Calu3 (cell line): ENCODE results near the gene S1PR4. TPM values are rescaled to one million over a fixed set of nuclear protein-coding genes. Genes with fewer than 3 reads are reported as not detected.

Source experiments
- BruUV-seq: library from RNA; stranded (reverse); fragments of 400-500 nt; replicated peaks from 2 replicates; lab custom pipeline; 2021; lab: Mats Ljungman, UMichigan
- CTCF ChIA-PET: fragments of 300-600 bp; sonication (Branson Sonifier 250); formaldehyde crosslinking; loops from one replicate; lab custom pipeline; 2022; ENCODE audit warnings: antibody characterized with exemption; lab: Charles Lee
- DNase-seq: peaks from one replicate; pipeline ENCODE4 v3.0.0; 2022
- H3K27ac Mint-ChIP-seq: one replicate; pipeline ENCODE4 v1.8.0; 2022; ENCODE audit warnings: mixed read lengths; ENCODE audit not compliant: unreplicated experiment
- H3K27me3 Mint-ChIP-seq: one replicate; pipeline ENCODE4 v1.8.0; 2022; ENCODE audit warnings: mixed read lengths; ENCODE audit not compliant: unreplicated experiment
- H3K36me3 Mint-ChIP-seq: one replicate; pipeline ENCODE4 v1.8.0; 2022; ENCODE audit warnings: mild to moderate bottlenecking, moderate library complexity, mixed read lengths; ENCODE audit not compliant: insufficient read depth, unreplicated experiment
- H3K4me1 Mint-ChIP-seq: one replicate; pipeline ENCODE4 v1.8.0; 2022; ENCODE audit warnings: mild to moderate bottlenecking, low read depth, mixed read lengths; ENCODE audit not compliant: unreplicated experiment
- H3K4me3 Mint-ChIP-seq: one replicate; pipeline ENCODE4 v1.8.0; 2022; ENCODE audit warnings: mild to moderate bottlenecking, low read depth, moderate library complexity, mixed read lengths; ENCODE audit not compliant: unreplicated experiment
- H3K9me3 Mint-ChIP-seq: one replicate; pipeline ENCODE4 v1.8.0; 2022; ENCODE audit warnings: low read depth, mixed read lengths; ENCODE audit not compliant: unreplicated experiment
- CTCF ChIP-seq: fragments of 200-600 bp; IDR thresholded peaks from one replicate; pipeline ENCODE4 v1.8.0; 2022; ENCODE audit warnings: antibody characterized with exemption; ENCODE audit not compliant: unreplicated experiment
- intact Hi-C: fragments of 100-400 bp; cut with micrococcal nuclease; formaldehyde crosslinking; loops from one replicate; pipeline ENCODE4 v1.10.0; 2022; ENCODE audit not compliant: unreplicated experiment
- total RNA-seq: library from RNA; stranded (reverse); gene quantifications from 2 replicates; pipeline ENCODE4 v1.2.3, GENCODE V29; 2022

S1PR4 gene
- total RNA-seq, 1 experiment from 2014 or later: not detected

- Mint-ChIP-seq H3K4me1 (no peaks in the 10 kb centered on the region), H3K27ac (peak overlapping the region; percentile 87), H3K9me3 (no peaks in the 10 kb centered on the region), H3K36me3 (peaks cover 4% of the 10 kb centered on the region), H3K27me3 (no peaks in the 10 kb centered on the region), H3K4me3 (no peak overlapping the region)
- peak; percentile 73 for DNase-seq
- BruUV-seq: no TSS peak
- TF ChIP-seq CTCF: no peak
- intact Hi-C loops: no loop called here
- CTCF ChIA-PET: interaction anchor here (0.6 kb wide), 1 partner anchor 262 kb away, joined by 6 read pairs; no protein-coding TSS in a partner anchor
These were observed 2.5 kb upstream of the S1PR4 start for GRCh38 chr19:3175781-3176714.

- Mint-ChIP-seq H3K4me3 (no peak overlapping the region), H3K36me3 (peaks cover 4% of the 10 kb centered on the region), H3K4me1 (no peaks in the 10 kb centered on the region), H3K27me3 (no peaks in the 10 kb centered on the region), H3K9me3 (no peaks in the 10 kb centered on the region), H3K27ac (peak overlapping the region; percentile 87)
- intact Hi-C loops: no loop called here
- CTCF ChIA-PET: no interaction called here
- DNase-seq: peak; percentile 69
- BruUV-seq: no TSS peak
- TF ChIP-seq CTCF: no peak
These were observed 1.7 kb upstream of the S1PR4 start for GRCh38 chr19:3176715-3177501.

- H3K9me3 Mint-ChIP-seq: no peaks in the 10 kb centered on the region
- H3K27me3 Mint-ChIP-seq: no peaks in the 10 kb centered on the region
- CTCF ChIA-PET: no interaction called here
- H3K27ac Mint-ChIP-seq: no peak overlapping the region
- BruUV-seq: no TSS peak
- intact Hi-C loops: no loop called here
- DNase-seq: no peak
- peaks cover 4% of the 10 kb centered on the region for H3K36me3 Mint-ChIP-seq
- H3K4me1 Mint-ChIP-seq: no peaks in the 10 kb centered on the region
- TF ChIP-seq CTCF: no peak
- no peak overlapping the region for H3K4me3 Mint-ChIP-seq
These were observed 587 bp downstream of the S1PR4 start for GRCh38 chr19:3178973-3179738.

GRCh38 chr19:3179739-3180293 is 1.2 kb downstream of the S1PR4 start:
- no peak for DNase-seq
- BruUV-seq: no TSS peak
- CTCF ChIA-PET: no interaction called here
- intact Hi-C loops: no loop called here
- peaks cover 4% of the 10 kb centered on the region for H3K36me3 Mint-ChIP-seq
- H3K27me3 Mint-ChIP-seq: no peaks in the 10 kb centered on the region
- no peak overlapping the region for H3K4me3 Mint-ChIP-seq
- no peak overlapping the region for H3K27ac Mint-ChIP-seq
- no peak for TF ChIP-seq CTCF
- no peaks in the 10 kb centered on the region for H3K4me1 Mint-ChIP-seq
- H3K9me3 Mint-ChIP-seq: no peaks in the 10 kb centered on the region
